Esophagus squamous epithelium (tissue), 5 donors: Measurements from ENCODE around the gene CTPS1. TPM values are rescaled to one million over a fixed set of nuclear protein-coding genes. Genes with fewer than 3 reads are reported as not detected.

Experiments
- DNase-seq: peaks from one replicate; lab custom pipeline; 2025; lab: John Stamatoyannopoulos, UW
- H3K27ac ChIP-seq, 4 donors: fragments of 200-600 bp; sonication (generic); one replicate each; pipeline ENCODE4 v1.5.1; 2016 to 2019; ENCODE audit warnings: mild to moderate bottlenecking in 1 of 4
- H3K27me3 ChIP-seq, 4 donors: fragments of 200-600 bp; sonication (generic); 1 replicate in 3 of 4; 2 replicates in 1 of 4; pipeline versions ENCODE4 v1.5.1 to v1.6.0; 2017 to 2021; ENCODE audit warnings: antibody characterized with exemption in 1 of 4
- H3K36me3 ChIP-seq, 3 donors: fragments of 200-600 bp; sonication (generic); one replicate each; pipeline ENCODE4 v1.5.1; 2016 to 2019
- H3K4me1 ChIP-seq, 3 donors: fragments of 200-600 bp; sonication (generic); one replicate each; pipeline ENCODE4 v1.5.1; 2017 to 2019
- H3K4me3 ChIP-seq, 4 donors: fragments of 200-600 bp; sonication (generic); 1 replicate in 3 of 4; 2 replicates in 1 of 4; pipeline ENCODE4 v1.5.1; 2016 to 2019; ENCODE audit warnings: mild to moderate bottlenecking in 2 of 4, moderate library complexity in 1 of 4
- H3K9me3 ChIP-seq, 3 donors: fragments of 200-600 bp; sonication (generic); one replicate each; pipeline ENCODE4 v1.5.1; 2016 to 2019
- POLR2A ChIP-seq, 4 donors: fragments of 450-650 bp; IDR thresholded peaks; one replicate each; pipeline ENCODE4 v1.6.1; 2017; ENCODE audit warnings: antibody characterized with exemption in 4 of 4, mild to moderate bottlenecking in 4 of 4, moderate library complexity in 3 of 4
- WGBS, 2 donors: methylation state at CpG; one replicate each; pipeline ENCODE4 v1.1.5; 2018; 5-methylcytosine and 5-hydroxymethylcytosine counted together
- intact Hi-C: fragments of 100-400 bp; cut with DNase I; formaldehyde crosslinking; loops from one replicate; pipeline ENCODE4 v1.15.0; 2022
- total RNA-seq, 4 donors: library from RNA; depleted of rRNA; stranded (reverse); fragments of >200 nt; gene quantifications; one replicate each; pipeline ENCODE4 v1.1.0, GENCODE V29; 2016
- TF ChIP-seq, protein P1 (sequence below), 6 experiments: fragments of 450-650 bp in 4 of 6; fragments of 200-600 bp in 2 of 6; sonication (generic) in 2 of 6; IDR thresholded peaks; one replicate each; pipeline ENCODE4 v1.5.1; 2016 to 2019; ENCODE audit warnings: antibody characterized with exemption in 6 of 6, mild to moderate bottlenecking in 4 of 6, moderate library complexity in 4 of 6
- donor health status: DM: yes; HTN: yes; CAD: no.

The CTPS1 gene
- total RNA-seq, 4 donors from 2014 or later, result 14.6 to 42.8 (median 23.7) TPM

DNA sequence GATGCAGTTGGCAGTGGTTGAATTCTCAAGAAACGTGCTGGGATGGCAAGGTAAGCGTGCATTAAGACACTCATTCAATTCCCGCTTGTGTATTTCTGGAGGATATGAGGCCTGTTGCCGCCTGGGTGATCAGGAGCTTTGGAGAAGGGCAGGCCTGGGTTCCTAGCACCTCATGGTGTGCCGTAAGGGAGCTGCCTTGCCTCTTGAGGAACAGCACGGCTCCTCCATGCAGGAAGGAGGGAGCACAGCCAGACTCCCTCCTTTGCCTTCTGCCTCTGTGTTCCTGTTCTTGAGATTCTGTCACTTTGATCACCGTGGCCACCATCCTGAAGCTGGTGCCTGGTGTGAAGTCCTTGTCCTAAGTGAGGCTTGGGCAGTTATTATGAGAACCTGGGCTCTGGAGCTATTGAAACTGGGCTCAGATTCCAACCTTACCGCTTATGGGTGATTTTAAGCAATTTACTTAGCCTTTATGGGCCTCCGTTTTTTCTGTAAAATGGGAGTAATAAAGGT is 23.7 kb downstream of the CTPS1 start:
- 78 to 81% methylated on average over 9 of the region's 9 CpGs for WGBS, 2 donors
- no peaks in the 10 kb centered on the region for H3K27me3 ChIP-seq
- no peak for DNase-seq
- peaks cover 4 to 91% (median 31%) of the 10 kb centered on the region in 3 donors for H3K36me3 ChIP-seq
- H3K27ac ChIP-seq, result peak overlapping the region; percentile 1 to 61 (median 52)
- no peaks in the 10 kb centered on the region for H3K9me3 ChIP-seq
- intact Hi-C loops, result no loop called here
- TF ChIP-seq POLR2A (IDR thresholded peaks at IDR 0.05), result no peak
- TF ChIP-seq, protein P1, sequence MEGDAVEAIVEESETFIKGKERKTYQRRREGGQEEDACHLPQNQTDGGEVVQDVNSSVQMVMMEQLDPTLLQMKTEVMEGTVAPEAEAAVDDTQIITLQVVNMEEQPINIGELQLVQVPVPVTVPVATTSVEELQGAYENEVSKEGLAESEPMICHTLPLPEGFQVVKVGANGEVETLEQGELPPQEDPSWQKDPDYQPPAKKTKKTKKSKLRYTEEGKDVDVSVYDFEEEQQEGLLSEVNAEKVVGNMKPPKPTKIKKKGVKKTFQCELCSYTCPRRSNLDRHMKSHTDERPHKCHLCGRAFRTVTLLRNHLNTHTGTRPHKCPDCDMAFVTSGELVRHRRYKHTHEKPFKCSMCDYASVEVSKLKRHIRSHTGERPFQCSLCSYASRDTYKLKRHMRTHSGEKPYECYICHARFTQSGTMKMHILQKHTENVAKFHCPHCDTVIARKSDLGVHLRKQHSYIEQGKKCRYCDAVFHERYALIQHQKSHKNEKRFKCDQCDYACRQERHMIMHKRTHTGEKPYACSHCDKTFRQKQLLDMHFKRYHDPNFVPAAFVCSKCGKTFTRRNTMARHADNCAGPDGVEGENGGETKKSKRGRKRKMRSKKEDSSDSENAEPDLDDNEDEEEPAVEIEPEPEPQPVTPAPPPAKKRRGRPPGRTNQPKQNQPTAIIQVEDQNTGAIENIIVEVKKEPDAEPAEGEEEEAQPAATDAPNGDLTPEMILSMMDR (IDR thresholded peaks at IDR 0.05), result no peak
- no peak overlapping the region for H3K4me3 ChIP-seq
- peaks cover 8 to 47% (median 14%) of the 10 kb centered on the region in 3 donors for H3K4me1 ChIP-seq

DNA sequence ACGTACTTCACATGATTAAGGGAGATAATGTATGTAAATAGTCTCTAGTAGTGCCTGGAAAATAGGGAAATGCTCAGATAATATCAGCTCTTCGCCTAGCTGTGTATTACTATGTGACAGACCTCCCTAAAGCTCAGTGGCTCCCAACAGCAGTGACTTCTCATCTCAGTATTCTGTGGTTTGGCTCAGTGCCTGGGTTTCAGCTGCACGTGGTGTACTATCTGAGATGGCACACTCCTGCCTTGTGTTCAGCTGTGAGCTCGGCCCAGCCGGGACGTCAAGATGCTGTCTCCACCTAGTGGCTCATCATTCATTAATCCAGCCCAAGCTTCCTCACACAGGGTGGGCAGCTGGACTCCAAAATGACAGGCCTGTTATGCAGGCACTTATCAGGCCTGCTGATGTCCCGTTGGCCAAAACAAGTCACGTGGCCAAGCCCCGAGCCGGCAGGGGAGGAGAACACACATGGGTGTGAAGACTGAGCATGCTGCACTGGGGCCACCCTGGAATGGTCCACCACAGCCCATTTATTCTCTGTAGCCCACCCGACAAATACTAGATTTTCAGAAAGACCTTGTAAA is 24.2 kb downstream of the CTPS1 start:
- Histone ChIP-seq H3K27me3 (no peaks in the 10 kb centered on the region), H3K27ac (peak overlapping the region; percentile 29 to 61 (median 52)), H3K9me3 (no peaks in the 10 kb centered on the region), H3K4me3 (no peak overlapping the region), H3K36me3 (peaks cover 4 to 91% (median 27%) of the 10 kb centered on the region in 3 donors), H3K4me1 (peaks cover 8 to 42% (median 14%) of the 10 kb centered on the region in 3 donors)
- DNase-seq, result peak; percentile 69
- 22 to 23% methylated on average over 7 of the region's 11 CpGs for WGBS, 2 donors
- intact Hi-C loops, result no loop called here
- TF ChIP-seq, protein P1 (IDR thresholded peaks at IDR 0.05), result peak; percentile 20 to 45 (median 37)
- no peak for TF ChIP-seq POLR2A (IDR thresholded peaks at IDR 0.05)

DNA sequence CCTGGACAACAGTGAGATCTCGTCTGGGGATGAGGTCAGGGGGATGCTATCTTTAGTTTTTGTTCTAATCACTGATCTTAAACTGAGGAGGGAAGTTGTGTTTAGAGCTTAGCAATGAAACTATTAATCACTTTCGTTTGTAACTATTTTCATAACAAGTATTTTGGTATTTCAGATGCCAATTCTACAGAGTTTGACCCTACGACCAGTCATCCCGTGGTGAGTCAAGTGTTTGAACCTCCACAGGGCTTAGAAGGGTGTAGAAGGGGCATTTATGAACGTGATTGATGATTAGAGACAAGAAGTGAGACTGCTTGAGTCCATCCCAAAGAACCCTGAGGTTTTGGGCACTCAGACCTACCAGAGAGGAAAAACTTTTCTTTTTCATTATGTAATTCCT is 26.4 kb downstream of the CTPS1 start:
- Histone ChIP-seq H3K27me3 (no peaks in the 10 kb centered on the region), H3K9me3 (no peaks in the 10 kb centered on the region), H3K36me3 (peaks cover 4 to 91% (median 27%) of the 10 kb centered on the region in 3 donors), H3K4me3 (no peak overlapping the region), H3K4me1 (peaks cover 8 to 49% (median 14%) of the 10 kb centered on the region in 3 donors), H3K27ac (no peak overlapping the region)
- intact Hi-C loops, result no loop called here
- DNase-seq, result no peak
- no peak for TF ChIP-seq POLR2A (IDR thresholded peaks at IDR 0.05)
- TF ChIP-seq, protein P1 (IDR thresholded peaks at IDR 0.05), result no peak
- 63 to 71% methylated on average over 5 of the region's 5 CpGs for WGBS, 2 donors

DNA sequence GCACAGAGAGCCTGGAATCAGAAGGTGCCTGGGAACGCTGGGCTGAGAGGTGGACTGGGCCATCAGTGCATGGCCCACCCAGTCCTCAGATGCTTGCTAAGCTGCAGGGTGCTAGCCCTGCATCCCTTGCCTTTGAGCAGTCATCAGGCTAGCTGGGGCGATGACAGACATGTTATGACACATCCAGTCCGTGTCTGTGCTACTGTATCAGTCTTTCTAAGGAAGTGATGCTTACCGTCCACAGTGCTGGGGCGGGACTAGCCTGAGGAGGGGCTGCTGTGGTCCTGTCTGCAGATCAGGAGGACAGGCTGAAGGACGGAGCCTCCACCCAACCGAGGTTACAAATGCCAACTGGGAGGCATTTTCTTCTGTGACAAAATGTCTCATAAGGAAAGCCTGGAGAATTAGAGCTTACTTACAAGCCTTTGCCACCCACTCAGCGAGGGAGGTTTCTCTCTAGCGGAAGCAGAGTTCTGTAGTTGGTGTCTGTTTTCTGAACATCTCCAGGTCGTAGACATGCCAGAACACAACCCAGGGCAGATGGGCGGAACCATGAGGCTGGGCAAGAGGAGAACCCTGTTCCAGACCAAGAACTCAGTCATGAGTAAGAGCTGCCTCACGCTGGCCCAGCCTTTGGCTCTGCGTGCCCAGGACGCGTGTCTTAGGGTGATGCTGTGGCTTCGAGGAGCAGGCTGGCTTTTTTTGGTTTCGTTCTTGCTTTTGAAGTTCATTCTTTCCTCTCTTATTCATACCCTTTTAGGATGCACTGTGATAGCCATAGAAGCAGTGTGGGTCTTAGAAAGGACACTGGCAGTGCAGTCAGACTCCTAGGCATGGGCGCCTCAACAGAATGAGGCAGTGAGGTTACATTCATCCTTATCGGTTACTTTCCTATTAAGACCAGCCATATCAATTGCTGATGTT is 27.7 kb downstream of the CTPS1 start:
- Histone ChIP-seq H3K4me1 (peaks cover 8 to 44% (median 14%) of the 10 kb centered on the region in 3 donors), H3K9me3 (no peaks in the 10 kb centered on the region), H3K4me3 (no peak overlapping the region), H3K27me3 (no peaks in the 10 kb centered on the region), H3K27ac (peak overlapping the region; percentile 54 to 84 (median 58)), H3K36me3 (peaks cover 4 to 91% (median 27%) of the 10 kb centered on the region in 3 donors)
- intact Hi-C loops, result no loop called here
- DNase-seq, result no peak
- TF ChIP-seq, protein P1 (IDR thresholded peaks at IDR 0.05), result no peak
- 57 to 69% methylated on average over 14 to 16 of the region's 19 CpGs for WGBS, 2 donors
